Measurements from ENCODE around the gene GLYATL3.
A peak's percentile ranks its signal among the peaks of the same experiment; 100 is the strongest.

GLYATL3 gene
- 0 reads per million in 3 donors for total RNA-seq

- no peak for DNase-seq
- H3K27ac ChIP-seq (ENCODE audit: insufficient read depth, low read length, poor library complexity, severe bottlenecking), result no peak within 1 kb of the TSS
Observed at GRCh38 chr6:49499623-49500022, at the start of gene GLYATL3. GLYATL3 (plus strand) TSS chr6:49499923; CDS start chr6:49511991, 12,068 bp downstream.

GRCh38 chr6:49453221-49453620 lies 46.5 kb upstream of the GLYATL3 start:
- peaks cover 22% of the 10 kb centered on the region for H3K36me3 ChIP-seq (ENCODE audit: control insufficient read depth, insufficient read depth, low read length)
- H3K4me3 ChIP-seq (ENCODE audit: insufficient read depth, low read depth, low read length, poor library complexity, severe bottlenecking), result no peak overlapping the region
- no peaks in the 10 kb centered on the region for H3K9me3 ChIP-seq (ENCODE audit: control insufficient read depth, low read length)
- DNase-seq, result no peak
- no peaks in the 10 kb centered on the region for H3K27me3 ChIP-seq (replicated peaks; ENCODE audit: control insufficient read depth, insufficient read depth, low read length, poor library complexity, severe bottlenecking)
- no peaks in the 10 kb centered on the region for H3K4me1 ChIP-seq (ENCODE audit: control insufficient read depth, insufficient read depth, low read length, poor library complexity, severe bottlenecking)
- no peak overlapping the region for H3K27ac ChIP-seq (ENCODE audit: insufficient read depth, low read length, poor library complexity, severe bottlenecking)

More at GRCh38 chr6:49499623-49500022, at the start of gene GLYATL3:
- Histone ChIP-seq H3K27me3 (replicated peaks; ENCODE audit: control insufficient read depth, insufficient read depth, low read length, poor library complexity, severe bottlenecking) (no peaks in the 10 kb centered on the region), H3K36me3 (ENCODE audit: control insufficient read depth, insufficient read depth, low read length) (no peaks in the 10 kb centered on the region), H3K4me1 (ENCODE audit: control insufficient read depth, insufficient read depth, low read length, poor library complexity, severe bottlenecking) (no peaks in the 10 kb centered on the region), H3K4me3 (ENCODE audit: insufficient read depth, low read depth, low read length, poor library complexity, severe bottlenecking) (no peak within 1 kb of the TSS), H3K9me3 (ENCODE audit: control insufficient read depth, low read length) (no peaks in the 10 kb centered on the region)

- H3K9me3 ChIP-seq (ENCODE audit: control insufficient read depth, low read length), result no peaks in the 10 kb centered on the region
- no peaks in the 10 kb centered on the region for H3K27me3 ChIP-seq (replicated peaks; ENCODE audit: control insufficient read depth, insufficient read depth, low read length, poor library complexity, severe bottlenecking)
- H3K4me1 ChIP-seq (ENCODE audit: control insufficient read depth, insufficient read depth, low read length, poor library complexity, severe bottlenecking), result no peaks in the 10 kb centered on the region
- H3K36me3 ChIP-seq (ENCODE audit: control insufficient read depth, insufficient read depth, low read length), result peaks cover 17% of the 10 kb centered on the region
- no peak overlapping the region for H3K27ac ChIP-seq (ENCODE audit: insufficient read depth, low read length, poor library complexity, severe bottlenecking)
- no peak overlapping the region for H3K4me3 ChIP-seq (ENCODE audit: insufficient read depth, low read depth, low read length, poor library complexity, severe bottlenecking)
- DNase-seq, result no peak
Observed at GRCh38 chr6:49454787-49455709, 44.7 kb upstream of the GLYATL3 start.

GRCh38 chr6:49457771-49458170 lies 42.0 kb upstream of the GLYATL3 start:
- Histone ChIP-seq H3K27ac (ENCODE audit: insufficient read depth, low read length, poor library complexity, severe bottlenecking) (no peak overlapping the region), H3K27me3 (replicated peaks; ENCODE audit: control insufficient read depth, insufficient read depth, low read length, poor library complexity, severe bottlenecking) (no peaks in the 10 kb centered on the region), H3K4me3 (ENCODE audit: insufficient read depth, low read depth, low read length, poor library complexity, severe bottlenecking) (no peak overlapping the region), H3K4me1 (ENCODE audit: control insufficient read depth, insufficient read depth, low read length, poor library complexity, severe bottlenecking) (peaks cover 5% of the 10 kb centered on the region), H3K9me3 (ENCODE audit: control insufficient read depth, low read length) (no peaks in the 10 kb centered on the region), H3K36me3 (ENCODE audit: control insufficient read depth, insufficient read depth, low read length) (peaks cover 10% of the 10 kb centered on the region)
- DNase-seq, result no peak

- Histone ChIP-seq H3K9me3 (ENCODE audit: control insufficient read depth, low read length) (no peaks in the 10 kb centered on the region), H3K27me3 (replicated peaks; ENCODE audit: control insufficient read depth, insufficient read depth, low read length, poor library complexity, severe bottlenecking) (no peaks in the 10 kb centered on the region), H3K27ac (ENCODE audit: insufficient read depth, low read length, poor library complexity, severe bottlenecking) (no peak overlapping the region), H3K4me3 (ENCODE audit: insufficient read depth, low read depth, low read length, poor library complexity, severe bottlenecking) (peak overlapping the region; percentile 73), H3K4me1 (ENCODE audit: control insufficient read depth, insufficient read depth, low read length, poor library complexity, severe bottlenecking) (peaks cover 12% of the 10 kb centered on the region), H3K36me3 (ENCODE audit: control insufficient read depth, insufficient read depth, low read length) (peaks cover 2% of the 10 kb centered on the region)
- DNase-seq, result no peak
Observed at GRCh38 chr6:49462071-49462470, 37.7 kb upstream of the GLYATL3 start.

- H3K9me3 ChIP-seq (ENCODE audit: control insufficient read depth, low read length), result no peaks in the 10 kb centered on the region
- H3K27me3 ChIP-seq (replicated peaks; ENCODE audit: control insufficient read depth, insufficient read depth, low read length, poor library complexity, severe bottlenecking), result no peaks in the 10 kb centered on the region
- H3K4me1 ChIP-seq (ENCODE audit: control insufficient read depth, insufficient read depth, low read length, poor library complexity, severe bottlenecking), result peaks cover 12% of the 10 kb centered on the region
- H3K36me3 ChIP-seq (ENCODE audit: control insufficient read depth, insufficient read depth, low read length), result no peaks in the 10 kb centered on the region
- peak overlapping the region; percentile 73 for H3K4me3 ChIP-seq (ENCODE audit: insufficient read depth, low read depth, low read length, poor library complexity, severe bottlenecking)
- no peak for DNase-seq
- H3K27ac ChIP-seq (ENCODE audit: insufficient read depth, low read length, poor library complexity, severe bottlenecking), result peak overlapping the region; percentile 74
Observed at GRCh38 chr6:49462599-49462926, 37.2 kb upstream of the GLYATL3 start.

- no peaks in the 10 kb centered on the region for H3K36me3 ChIP-seq (ENCODE audit: control insufficient read depth, insufficient read depth, low read length)
- peak within 1 kb of the TSS; percentile 74 for H3K27ac ChIP-seq (ENCODE audit: insufficient read depth, low read length, poor library complexity, severe bottlenecking)
- peaks cover 12% of the 10 kb centered on the region for H3K4me1 ChIP-seq (ENCODE audit: control insufficient read depth, insufficient read depth, low read length, poor library complexity, severe bottlenecking)
- DNase-seq, result peak; percentile 82 to 87 (median 83)
- peak within 1 kb of the TSS; percentile 73 for H3K4me3 ChIP-seq (ENCODE audit: insufficient read depth, low read depth, low read length, poor library complexity, severe bottlenecking)
- no peaks in the 10 kb centered on the region for H3K27me3 ChIP-seq (replicated peaks; ENCODE audit: control insufficient read depth, insufficient read depth, low read length, poor library complexity, severe bottlenecking)
- H3K9me3 ChIP-seq (ENCODE audit: control insufficient read depth, low read length), result no peaks in the 10 kb centered on the region
Observed at GRCh38 chr6:49462927-49463611, 36.7 kb upstream of the GLYATL3 start, which contains the start of the genes CENPQ and MMUT. CENPQ (plus strand) TSS chr6:49463370; CDS start chr6:49470177, 6,807 bp downstream. MMUT (minus strand) TSS chr6:49463253; CDS start chr6:49459466, 3,787 bp downstream.

GRCh38 chr6:49463612-49463967 lies 36.1 kb upstream of the GLYATL3 start:
- H3K4me1 ChIP-seq (ENCODE audit: control insufficient read depth, insufficient read depth, low read length, poor library complexity, severe bottlenecking), result peaks cover 12% of the 10 kb centered on the region
- H3K9me3 ChIP-seq (ENCODE audit: control insufficient read depth, low read length), result no peaks in the 10 kb centered on the region
- H3K4me3 ChIP-seq (ENCODE audit: insufficient read depth, low read depth, low read length, poor library complexity, severe bottlenecking), result peak overlapping the region; percentile 73
- no peak for DNase-seq
- H3K36me3 ChIP-seq (ENCODE audit: control insufficient read depth, insufficient read depth, low read length), result no peaks in the 10 kb centered on the region
- H3K27me3 ChIP-seq (replicated peaks; ENCODE audit: control insufficient read depth, insufficient read depth, low read length, poor library complexity, severe bottlenecking), result no peaks in the 10 kb centered on the region
- peak overlapping the region; percentile 74 for H3K27ac ChIP-seq (ENCODE audit: insufficient read depth, low read length, poor library complexity, severe bottlenecking)

GRCh38 chr6:49464691-49465090 lies 35.0 kb upstream of the GLYATL3 start:
- H3K27me3 ChIP-seq (replicated peaks; ENCODE audit: control insufficient read depth, insufficient read depth, low read length, poor library complexity, severe bottlenecking), result no peaks in the 10 kb centered on the region
- DNase-seq, result no peak
- no peak overlapping the region for H3K27ac ChIP-seq (ENCODE audit: insufficient read depth, low read length, poor library complexity, severe bottlenecking)
- no peak overlapping the region for H3K4me3 ChIP-seq (ENCODE audit: insufficient read depth, low read depth, low read length, poor library complexity, severe bottlenecking)
- H3K36me3 ChIP-seq (ENCODE audit: control insufficient read depth, insufficient read depth, low read length), result no peaks in the 10 kb centered on the region
- H3K9me3 ChIP-seq (ENCODE audit: control insufficient read depth, low read length), result no peaks in the 10 kb centered on the region
- H3K4me1 ChIP-seq (ENCODE audit: control insufficient read depth, insufficient read depth, low read length, poor library complexity, severe bottlenecking), result peaks cover 12% of the 10 kb centered on the region

GRCh38 chr6:49468042-49468441 lies 31.7 kb upstream of the GLYATL3 start:
- no peak for DNase-seq
- Histone ChIP-seq H3K4me1 (ENCODE audit: control insufficient read depth, insufficient read depth, low read length, poor library complexity, severe bottlenecking) (peaks cover 6% of the 10 kb centered on the region), H3K36me3 (ENCODE audit: control insufficient read depth, insufficient read depth, low read length) (peaks cover 5% of the 10 kb centered on the region), H3K9me3 (ENCODE audit: control insufficient read depth, low read length) (no peaks in the 10 kb centered on the region), H3K4me3 (ENCODE audit: insufficient read depth, low read depth, low read length, poor library complexity, severe bottlenecking) (no peak overlapping the region), H3K27ac (ENCODE audit: insufficient read depth, low read length, poor library complexity, severe bottlenecking) (no peak overlapping the region), H3K27me3 (replicated peaks; ENCODE audit: control insufficient read depth, insufficient read depth, low read length, poor library complexity, severe bottlenecking) (no peaks in the 10 kb centered on the region)

Data from effector memory CD4-positive, alpha-beta T cell (primary cell).